Left lung (tissue), 14 donors: ENCODE measurements around the gene MYL4. TPM values are rescaled to one million over a fixed set of nuclear protein-coding genes. Genes with fewer than 3 reads are reported as not detected.
"Not testable (repeated sequence)": the region's sequence is repeated elsewhere in the genome, so short reads cannot be mapped to it uniquely, and the experiment has no call there.

ENCODE experiments used
- ATAC-seq: fragments of 200-7000 bp; cut with Tn5 transposase; one replicate; pipeline ENCODE4 v1.9.1; 2020; ENCODE audit warnings: moderate library complexity
- DNase-seq, 4 donors: peaks; one replicate each; pipeline ENCODE4 v3.0.0-alpha.2; 2013 to 2020
- H3K27ac ChIP-seq, 2 donors: fragments of 200-600 bp; sonication (generic) in 1 of 2; one replicate each; pipeline versions ENCODE4 v1.5.0 to v1.8.0; 2020 to 2021
- H3K27me3 ChIP-seq, 2 donors: fragments of 200-600 bp; sonication (generic) in 1 of 2; one replicate each; pipeline versions ENCODE4 v1.5.0 to v1.8.0; 2020 to 2021
- H3K36me3 ChIP-seq, 2 donors: fragments of 200-600 bp; sonication (generic) in 1 of 2; one replicate each; pipeline versions ENCODE4 v1.5.0 to v1.8.0; 2020 to 2021
- H3K4me1 ChIP-seq, 2 donors: fragments of 200-600 bp; one replicate each; pipeline ENCODE4 v1.8.0; 2021
- H3K4me3 ChIP-seq, 2 donors: fragments of 200-600 bp; sonication (generic) in 1 of 2; one replicate each; pipeline versions ENCODE4 v1.5.0 to v1.8.0; 2020 to 2021; ENCODE audit warnings: mild to moderate bottlenecking in 1 of 2
- H3K9me3 ChIP-seq, 2 donors: fragments of 200-600 bp; sonication (generic) in 1 of 2; one replicate each; pipeline versions ENCODE4 v1.5.0 to v1.8.0; 2020 to 2021
- CTCF ChIP-seq, 2 donors: fragments of 200-600 bp; sonication (generic) in 1 of 2; IDR thresholded peaks; one replicate each; pipeline versions ENCODE4 v1.5.0 to v1.8.0; 2021; ENCODE audit warnings: antibody characterized with exemption in 2 of 2
- intact Hi-C, 2 donors: fragments of 100-400 bp; cut with DNase I; formaldehyde crosslinking; loops; one replicate each; pipeline versions ENCODE4 v1.11.2 to v1.14.2; 2022
- long read RNA-seq, 12 donors: library from polyadenylated mRNA in 2 of 12; unstranded in 2 of 12; transcript quantifications; one replicate each; pipeline ENCODE4 v2.0.0 and lab custom pipeline, GENCODE V29; 2019 to 2026
- polyA plus RNA-seq, 6 donors: library from polyadenylated mRNA; unstranded; fragments of 120-200 nt; gene quantifications; one replicate each; pipeline ENCODE4 v1.2.1, GENCODE V29; 2013; ENCODE audit not compliant: insufficient read length in 6 of 6
- total RNA-seq, 2 donors: library from RNA; stranded (reverse); fragmentation: NEBNext Ultra II Directional; extraction: Animal tissue kit (Norgen Biotek cat#: 25700); gene quantifications; one replicate each; pipeline ENCODE4 v1.2.1, GENCODE V29; 2021
- donor health status: DM: no; HTN: yes; CAD: no.
- donor health status: DM: no; HTN: no; CAD: no.

MYL4 gene
- 1 to 10 TPM in 1 of 2 donors, under 1 TPM in 1; 0.99 to 1.3 TPM for total RNA-seq
- 1 to 10 TPM; 2.1 to 4.6 (median 3.6) TPM for polyA plus RNA-seq
- long read RNA-seq, donor 1, transcript MYL4-202 (7 exons, 855 nt) = major isoform, 16 of 18 reads
- long read RNA-seq, donor 1, partial matches to known transcripts = 0 of 18 reads
- long read RNA-seq, donor 1, other reads (novel, unspliced or antisense) = 0 of 18 reads
- long read RNA-seq, donor 2, partial matches to known transcripts = 0 of 1 reads
- long read RNA-seq, donor 2, other reads (novel, unspliced or antisense) = 0 of 1 reads
- long read RNA-seq, donor 3, partial matches to known transcripts = 0 of 2 reads
- long read RNA-seq, donor 3, other reads (novel, unspliced or antisense) = 0 of 2 reads
- long read RNA-seq, donor 4, partial matches to known transcripts = 0 of 1 reads
- long read RNA-seq, donor 4, other reads (novel, unspliced or antisense) = 0 of 1 reads
- long read RNA-seq, donor 5, partial matches to known transcripts = 0 of 2 reads
- long read RNA-seq, donor 5, other reads (novel, unspliced or antisense) = 0 of 2 reads
- long read RNA-seq, donor 6, partial matches to known transcripts = 0 of 3 reads
- long read RNA-seq, donor 6, other reads (novel, unspliced or antisense) = 0 of 3 reads
- long read RNA-seq, donor 7 = 0 reads
- long read RNA-seq, donor 8, partial matches to known transcripts = 0 of 1 reads
- long read RNA-seq, donor 8, other reads (novel, unspliced or antisense) = 0 of 1 reads
- long read RNA-seq, donor 9, partial matches to known transcripts = 5 of 8 reads
- long read RNA-seq, donor 9, other reads (novel, unspliced or antisense) = 0 of 8 reads
- long read RNA-seq, donor 10 = 0 reads
- long read RNA-seq, donor 11 = 0 reads
- long read RNA-seq, donor 12, transcript MYL4-202 (7 exons, 855 nt) = major isoform, 7 of 7 reads
- long read RNA-seq, donor 12, partial matches to known transcripts = 0 of 7 reads
- long read RNA-seq, donor 12, other reads (novel, unspliced or antisense) = 0 of 7 reads

- H3K9me3 ChIP-seq = no peaks in the 10 kb centered on the region
- no peak within 1 kb of the TSS for H3K4me3 ChIP-seq
- TF ChIP-seq CTCF (IDR thresholded peaks at IDR 0.05) = no peak
- no peaks in the 10 kb centered on the region for H3K27me3 ChIP-seq
- H3K4me1 ChIP-seq = peaks cover 13 to 17% of the 10 kb centered on the region in 2 donors
- no peaks in the 10 kb centered on the region for H3K36me3 ChIP-seq
- intact Hi-C loops = no loop called here
- ATAC-seq (no peak), DNase-seq (no peak)
- H3K27ac ChIP-seq = no peak within 1 kb of the TSS
Measured at GRCh38 chr17:47208744-47209488, at the start of gene MYL4. Gene MYL4, plus strand, starts transcription at chr17:47209348. Its CDS starts 75 bp downstream, at chr17:47209423.

- H3K9me3 ChIP-seq = no peaks in the 10 kb centered on the region
- peaks cover 0 to 8% of the 10 kb centered on the region in 2 donors for H3K4me1 ChIP-seq
- intact Hi-C loops = no loop called here
- H3K27ac ChIP-seq = peak overlapping the region in 1 of 2 donors; percentile 42
- DNase-seq = no peak
- H3K27me3 ChIP-seq = no peaks in the 10 kb centered on the region
- peaks cover 0 to 63% of the 10 kb centered on the region in 2 donors for H3K36me3 ChIP-seq
- ATAC-seq = no peak
- H3K4me3 ChIP-seq = no peak overlapping the region
- no peak for TF ChIP-seq CTCF (IDR thresholded peaks at IDR 0.05)
Measured at GRCh38 chr17:47162013-47162622, 47.0 kb upstream of the MYL4 start.

GRCh38 chr17:47164263-47164662 lies 44.9 kb upstream of the MYL4 start:
- Histone ChIP-seq H3K4me1 (peaks cover 0 to 8% of the 10 kb centered on the region in 2 donors), H3K27ac (no peak overlapping the region), H3K4me3 (no peak overlapping the region), H3K36me3 (peaks cover 0 to 65% of the 10 kb centered on the region in 2 donors), H3K27me3 (no peaks in the 10 kb centered on the region), H3K9me3 (no peaks in the 10 kb centered on the region)
- intact Hi-C loops = no loop called here
- TF ChIP-seq CTCF (IDR thresholded peaks at IDR 0.05) = no peak
- no peak for DNase-seq
- ATAC-seq = no peak

GRCh38 chr17:47165137-47165536 lies 44.0 kb upstream of the MYL4 start:
- no peak for TF ChIP-seq CTCF (IDR thresholded peaks at IDR 0.05)
- no peaks in the 10 kb centered on the region for H3K9me3 ChIP-seq
- DNase-seq (no peak), ATAC-seq (no peak)
- H3K4me3 ChIP-seq = no peak overlapping the region
- H3K4me1 ChIP-seq = peaks cover 0 to 8% of the 10 kb centered on the region in 2 donors
- H3K27ac ChIP-seq = no peak overlapping the region
- H3K27me3 ChIP-seq = no peaks in the 10 kb centered on the region
- peaks cover 0 to 65% of the 10 kb centered on the region in 2 donors for H3K36me3 ChIP-seq
- intact Hi-C loops = no loop called here

GRCh38 chr17:47166854-47167253 lies 42.3 kb upstream of the MYL4 start:
- H3K27ac ChIP-seq, H3K9me3 ChIP-seq, H3K4me1 ChIP-seq, intact Hi-C loops, H3K4me3 ChIP-seq, ATAC-seq, H3K27me3 ChIP-seq, DNase-seq: not testable (repeated sequence)
- H3K36me3 ChIP-seq = peaks cover 0 to 56% of the 10 kb centered on the region in 2 donors

- Histone ChIP-seq H3K36me3 (peaks cover 0 to 60% of the 10 kb centered on the region in 2 donors), H3K4me1 (peaks cover 0 to 18% of the 10 kb centered on the region in 2 donors)
- intact Hi-C loops, H3K4me3 ChIP-seq, H3K27ac ChIP-seq, H3K27me3 ChIP-seq, DNase-seq, H3K9me3 ChIP-seq, ATAC-seq: not testable (repeated sequence)
Measured at GRCh38 chr17:47168896-47169295, 40.3 kb upstream of the MYL4 start.
